ENCODE results near the gene PRKCB. TPM values are rescaled to one million over a fixed set of nuclear protein-coding genes. Genes with fewer than 3 reads are reported as not detected.

Gene PRKCB
- total RNA-seq, 1 donor from 2014 or later: 0.38 TPM

- Mint-ChIP-seq H3K4me1 (no peaks in the 10 kb centered on the region), H3K4me3 (no peak overlapping the region), H3K27ac (no peak overlapping the region), H3K9me3 (no peaks in the 10 kb centered on the region), H3K36me3 (no peaks in the 10 kb centered on the region), H3K27me3 (ENCODE audit: low read depth) (peaks cover 52% of the 10 kb centered on the region)
- no peak for DNase-seq (ENCODE audit: low spot score in 2 of 2, unreplicated experiment in 2 of 2)
- TF ChIP-seq, protein P1, sequence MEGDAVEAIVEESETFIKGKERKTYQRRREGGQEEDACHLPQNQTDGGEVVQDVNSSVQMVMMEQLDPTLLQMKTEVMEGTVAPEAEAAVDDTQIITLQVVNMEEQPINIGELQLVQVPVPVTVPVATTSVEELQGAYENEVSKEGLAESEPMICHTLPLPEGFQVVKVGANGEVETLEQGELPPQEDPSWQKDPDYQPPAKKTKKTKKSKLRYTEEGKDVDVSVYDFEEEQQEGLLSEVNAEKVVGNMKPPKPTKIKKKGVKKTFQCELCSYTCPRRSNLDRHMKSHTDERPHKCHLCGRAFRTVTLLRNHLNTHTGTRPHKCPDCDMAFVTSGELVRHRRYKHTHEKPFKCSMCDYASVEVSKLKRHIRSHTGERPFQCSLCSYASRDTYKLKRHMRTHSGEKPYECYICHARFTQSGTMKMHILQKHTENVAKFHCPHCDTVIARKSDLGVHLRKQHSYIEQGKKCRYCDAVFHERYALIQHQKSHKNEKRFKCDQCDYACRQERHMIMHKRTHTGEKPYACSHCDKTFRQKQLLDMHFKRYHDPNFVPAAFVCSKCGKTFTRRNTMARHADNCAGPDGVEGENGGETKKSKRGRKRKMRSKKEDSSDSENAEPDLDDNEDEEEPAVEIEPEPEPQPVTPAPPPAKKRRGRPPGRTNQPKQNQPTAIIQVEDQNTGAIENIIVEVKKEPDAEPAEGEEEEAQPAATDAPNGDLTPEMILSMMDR (IDR thresholded peaks at IDR 0.05; ENCODE audit: unreplicated experiment): no peak
Observed at GRCh38 chr16:23821875-23822688, 13.7 kb upstream of the PRKCB start.

DNA sequence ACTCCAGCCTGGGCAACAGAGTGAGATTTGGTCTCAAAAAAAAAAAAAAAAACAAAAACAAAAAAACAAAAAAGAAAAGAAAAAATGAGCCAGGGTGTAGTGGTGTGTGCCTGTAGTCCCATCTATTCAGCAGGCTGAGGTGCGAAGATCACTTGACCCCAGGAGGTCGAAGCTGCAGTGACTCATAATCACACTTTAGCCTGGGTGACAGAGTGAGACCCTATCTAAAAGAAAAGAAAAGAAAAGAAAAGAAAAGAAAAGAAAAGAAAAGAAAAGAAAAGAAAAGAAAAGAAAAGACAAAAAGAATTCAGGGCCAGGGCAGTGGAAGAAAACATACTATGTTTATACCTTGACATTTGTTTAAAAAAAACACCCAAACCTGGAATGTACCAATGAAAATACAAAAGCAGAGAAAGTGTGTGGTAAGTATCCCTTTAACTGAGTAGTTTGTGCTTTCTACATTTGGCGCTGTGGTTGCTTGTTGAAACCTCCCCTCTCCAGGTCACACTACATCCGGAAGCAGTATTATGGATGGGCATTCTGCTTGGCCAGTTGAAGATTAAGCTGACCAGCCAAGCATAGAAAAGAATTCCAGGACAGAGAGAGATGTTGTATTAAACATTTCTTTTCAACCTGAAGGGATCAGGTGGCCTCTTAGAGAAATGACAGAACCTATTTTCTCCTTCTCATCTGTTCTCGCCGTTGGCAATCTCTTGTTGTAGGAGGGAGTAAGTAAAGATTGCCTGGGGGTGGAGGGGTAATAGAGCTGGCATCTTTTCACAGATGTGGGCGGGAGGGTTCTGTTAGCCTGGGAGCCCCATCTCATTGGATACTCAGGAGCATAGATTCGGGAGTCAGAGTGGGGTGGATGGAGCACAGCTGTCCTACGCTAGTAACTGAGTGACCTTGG lies 12.1 kb upstream of the PRKCB start:
- DNase-seq (ENCODE audit: low spot score in 2 of 2, unreplicated experiment in 2 of 2): no peak
- Mint-ChIP-seq H3K27ac (no peak overlapping the region), H3K36me3 (no peaks in the 10 kb centered on the region), H3K4me3 (no peak overlapping the region), H3K4me1 (no peaks in the 10 kb centered on the region), H3K9me3 (peaks cover 6% of the 10 kb centered on the region), H3K27me3 (ENCODE audit: low read depth) (peaks cover 56% of the 10 kb centered on the region)
- TF ChIP-seq, protein P1 (IDR thresholded peaks at IDR 0.05; ENCODE audit: unreplicated experiment): no peak

DNA sequence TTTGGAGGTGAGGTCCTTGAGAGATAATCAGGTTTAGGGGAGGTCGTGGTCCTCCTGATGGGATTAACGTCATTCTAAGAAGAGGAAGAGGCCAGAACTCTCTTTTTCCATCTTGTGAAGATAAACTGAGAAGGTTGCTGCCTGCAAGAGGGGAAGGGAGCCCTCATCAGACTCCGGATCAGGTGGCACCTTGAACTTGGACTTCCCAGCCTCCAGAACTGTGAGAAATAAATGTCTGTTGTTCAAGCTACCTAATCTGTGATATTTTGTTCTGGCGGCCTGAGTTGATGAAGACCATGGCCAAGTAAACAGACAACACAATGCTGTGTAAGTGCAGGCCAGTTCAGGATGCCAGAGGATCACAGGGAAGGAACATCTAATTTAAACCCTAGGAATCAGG lies 10.9 kb upstream of the PRKCB start:
- DNase-seq (ENCODE audit: low spot score in 2 of 2, unreplicated experiment in 2 of 2): no peak
- Mint-ChIP-seq H3K4me3 (no peak overlapping the region), H3K4me1 (no peaks in the 10 kb centered on the region), H3K9me3 (peaks cover 12% of the 10 kb centered on the region), H3K36me3 (no peaks in the 10 kb centered on the region), H3K27ac (no peak overlapping the region), H3K27me3 (ENCODE audit: low read depth) (peaks cover 50% of the 10 kb centered on the region)
- TF ChIP-seq, protein P1 (IDR thresholded peaks at IDR 0.05; ENCODE audit: unreplicated experiment): no peak

DNA sequence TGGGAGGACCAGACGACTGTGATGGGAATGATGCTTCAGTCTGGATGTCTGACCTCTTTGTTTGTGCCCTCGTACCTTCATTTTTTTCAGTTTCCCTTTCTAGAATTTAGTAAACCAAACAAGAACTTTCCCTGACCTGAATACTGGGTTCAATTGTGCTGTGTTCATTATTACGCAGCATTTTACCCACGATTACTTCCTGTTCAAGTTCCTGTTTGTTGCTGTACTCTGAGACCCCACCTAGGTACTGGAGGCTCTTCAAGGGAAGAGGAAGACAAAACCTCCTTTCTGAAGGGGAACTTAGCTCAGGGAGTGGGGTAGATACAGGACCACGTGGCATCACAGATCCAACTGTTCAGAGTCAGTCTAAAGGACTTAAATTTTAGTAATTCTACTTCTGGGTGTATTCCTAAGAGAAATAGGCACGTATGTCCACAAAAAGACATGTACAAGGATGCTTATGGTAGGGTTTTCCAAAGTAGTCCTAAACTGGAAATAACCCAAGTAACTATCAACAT lies 9.2 kb upstream of the PRKCB start:
- no peak overlapping the region for H3K4me3 Mint-ChIP-seq
- TF ChIP-seq, protein P1 (IDR thresholded peaks at IDR 0.05; ENCODE audit: unreplicated experiment): no peak
- H3K36me3 Mint-ChIP-seq: no peaks in the 10 kb centered on the region
- no peaks in the 10 kb centered on the region for H3K4me1 Mint-ChIP-seq
- no peak for DNase-seq (ENCODE audit: low spot score in 2 of 2, unreplicated experiment in 2 of 2)
- H3K27me3 Mint-ChIP-seq (ENCODE audit: low read depth): peaks cover 52% of the 10 kb centered on the region
- H3K9me3 Mint-ChIP-seq: peaks cover 26% of the 10 kb centered on the region
- no peak overlapping the region for H3K27ac Mint-ChIP-seq

DNA sequence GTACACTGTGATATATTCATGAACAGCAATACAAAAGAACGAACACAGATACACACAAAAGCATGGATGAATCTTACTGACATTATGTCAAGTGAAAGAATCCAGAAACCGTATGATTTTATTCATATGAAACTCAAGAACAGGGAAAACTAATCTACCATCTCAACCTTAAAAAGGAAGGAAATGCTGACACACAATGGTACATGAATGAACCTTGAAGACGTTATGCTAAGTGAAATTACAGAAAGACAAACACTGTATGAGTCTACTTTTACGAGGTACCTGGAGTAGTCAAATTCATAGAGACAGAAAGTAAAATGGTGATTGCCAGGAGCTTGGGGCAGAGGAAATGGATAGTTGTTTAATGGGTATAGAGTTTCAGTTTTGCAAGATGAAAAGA lies 8.7 kb upstream of the PRKCB start:
- peaks cover 26% of the 10 kb centered on the region for H3K9me3 Mint-ChIP-seq
- no peaks in the 10 kb centered on the region for H3K4me1 Mint-ChIP-seq
- TF ChIP-seq, protein P1 (IDR thresholded peaks at IDR 0.05; ENCODE audit: unreplicated experiment): no peak
- peaks cover 52% of the 10 kb centered on the region for H3K27me3 Mint-ChIP-seq (ENCODE audit: low read depth)
- H3K4me3 Mint-ChIP-seq: no peak overlapping the region
- no peaks in the 10 kb centered on the region for H3K36me3 Mint-ChIP-seq
- no peak overlapping the region for H3K27ac Mint-ChIP-seq
- DNase-seq (ENCODE audit: low spot score in 2 of 2, unreplicated experiment in 2 of 2): no peak

Measured in mesothelial cell of epicardium (in vitro differentiated cells).